Esophagus muscularis mucosa (tissue), 3 donors: ENCODE results near the gene CDHR3.
"Not testable (repeated sequence)": the region's sequence is repeated elsewhere in the genome, so short reads cannot be mapped to it uniquely, and the experiment has no call there.

Experiments used
- POLR2AphosphoS5 ChIP-seq, 2 donors: sonication (generic); formaldehyde crosslinking; IDR thresholded peaks; one replicate each; pipeline ENCODE4 v1.6.1; 2017; ENCODE audit warnings: antibody characterized with exemption in 2 of 2
- TF ChIP-seq, protein P1 (sequence below), 3 experiments: fragments of 200-600 bp in 2 of 3; fragments of 450-650 bp in 1 of 3; sonication (generic) in 2 of 3; IDR thresholded peaks; one replicate each; pipeline ENCODE4 v1.5.1; 2017 to 2019; ENCODE audit warnings: antibody characterized with exemption in 3 of 3, mild to moderate bottlenecking in 2 of 3, moderate library complexity in 1 of 3

DNA sequence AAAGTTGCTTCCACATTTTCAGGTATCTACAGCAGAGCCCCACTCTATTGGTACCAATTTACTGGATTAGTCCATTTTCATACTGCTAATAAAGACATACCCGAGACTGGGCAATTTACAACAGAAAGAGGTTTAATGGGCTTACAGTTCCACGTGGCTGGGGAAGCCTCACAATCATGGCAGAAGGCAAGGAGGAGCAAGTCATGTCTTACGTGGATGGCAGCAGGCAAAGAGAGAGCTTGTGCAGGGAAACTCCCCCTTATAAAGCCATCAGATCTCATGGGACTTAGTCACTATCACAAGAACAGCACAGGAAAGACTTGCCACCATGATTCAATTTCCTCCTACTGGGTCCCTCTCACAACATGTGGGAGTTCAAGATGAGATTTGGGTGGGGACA lies 44.7 kb downstream of the CDHR3 start:
- TF ChIP-seq, protein P1, sequence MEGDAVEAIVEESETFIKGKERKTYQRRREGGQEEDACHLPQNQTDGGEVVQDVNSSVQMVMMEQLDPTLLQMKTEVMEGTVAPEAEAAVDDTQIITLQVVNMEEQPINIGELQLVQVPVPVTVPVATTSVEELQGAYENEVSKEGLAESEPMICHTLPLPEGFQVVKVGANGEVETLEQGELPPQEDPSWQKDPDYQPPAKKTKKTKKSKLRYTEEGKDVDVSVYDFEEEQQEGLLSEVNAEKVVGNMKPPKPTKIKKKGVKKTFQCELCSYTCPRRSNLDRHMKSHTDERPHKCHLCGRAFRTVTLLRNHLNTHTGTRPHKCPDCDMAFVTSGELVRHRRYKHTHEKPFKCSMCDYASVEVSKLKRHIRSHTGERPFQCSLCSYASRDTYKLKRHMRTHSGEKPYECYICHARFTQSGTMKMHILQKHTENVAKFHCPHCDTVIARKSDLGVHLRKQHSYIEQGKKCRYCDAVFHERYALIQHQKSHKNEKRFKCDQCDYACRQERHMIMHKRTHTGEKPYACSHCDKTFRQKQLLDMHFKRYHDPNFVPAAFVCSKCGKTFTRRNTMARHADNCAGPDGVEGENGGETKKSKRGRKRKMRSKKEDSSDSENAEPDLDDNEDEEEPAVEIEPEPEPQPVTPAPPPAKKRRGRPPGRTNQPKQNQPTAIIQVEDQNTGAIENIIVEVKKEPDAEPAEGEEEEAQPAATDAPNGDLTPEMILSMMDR (IDR thresholded peaks at IDR 0.05): not testable (repeated sequence)
- not testable (repeated sequence) for TF ChIP-seq POLR2AphosphoS5 (IDR thresholded peaks at IDR 0.05)
